ENCODE results near the gene PLCB4.

The PLCB4 gene

DNA sequence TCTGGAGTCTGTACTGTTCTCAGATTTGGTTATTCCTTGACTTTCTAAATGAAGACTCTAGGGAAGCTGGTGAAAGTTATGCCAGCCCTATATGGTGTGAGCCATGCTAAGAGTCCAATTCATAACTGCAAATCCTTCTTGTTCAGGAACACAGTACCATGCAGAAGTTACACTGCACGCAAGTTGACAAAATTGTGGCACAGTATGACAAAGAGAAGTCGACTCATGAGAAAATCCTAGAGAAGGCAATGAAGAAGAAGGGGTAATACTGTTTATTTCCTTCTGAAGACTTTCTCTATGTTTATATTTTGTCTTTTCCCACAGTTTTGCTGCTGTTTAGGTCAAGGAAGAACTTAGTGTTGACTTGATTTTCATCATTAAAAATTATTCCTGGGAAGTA, 384.3 kb downstream of the PLCB4 start:
- no peak for DNase-seq (ENCODE audit: low spot score)

DNA sequence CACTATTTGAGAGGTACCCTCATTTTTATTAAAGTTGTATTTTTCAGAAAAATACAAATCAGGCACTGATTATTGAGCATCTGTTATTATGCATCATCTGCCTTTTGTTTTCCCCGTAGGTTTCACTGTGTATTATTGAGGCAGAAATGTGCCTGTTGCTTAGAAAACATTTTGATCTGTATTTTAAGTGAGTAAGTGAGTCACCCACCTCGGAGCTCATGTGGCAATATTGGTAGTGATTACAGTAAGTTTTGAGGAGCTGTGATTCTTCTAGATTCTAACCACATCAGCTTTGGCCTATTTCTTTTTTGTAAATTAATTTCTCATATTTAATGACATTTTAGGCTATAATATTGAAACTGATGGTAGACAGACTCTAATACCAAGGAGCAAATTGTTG, 385.9 kb downstream of the PLCB4 start:
- DNase-seq (ENCODE audit: low spot score): no peak

DNA sequence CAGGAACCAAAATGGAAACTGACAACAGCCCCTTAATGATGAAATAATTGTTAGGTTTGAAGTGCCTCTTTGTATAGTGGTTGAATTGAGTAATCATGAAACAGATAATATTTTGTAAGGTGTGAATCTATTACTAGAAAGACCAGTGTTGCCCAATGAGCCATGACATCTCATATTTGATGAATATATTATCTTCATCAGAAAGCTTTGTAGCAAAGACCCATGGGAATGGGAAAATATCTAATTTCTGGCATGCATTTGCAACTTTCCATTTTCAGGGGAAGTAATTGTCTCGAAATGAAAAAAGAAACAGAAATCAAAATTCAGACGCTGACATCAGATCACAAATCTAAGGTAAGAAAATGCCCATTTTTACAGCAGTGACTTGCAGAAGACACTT, 388.2 kb downstream of the PLCB4 start:
- DNase-seq (ENCODE audit: low spot score): no peak

DNA sequence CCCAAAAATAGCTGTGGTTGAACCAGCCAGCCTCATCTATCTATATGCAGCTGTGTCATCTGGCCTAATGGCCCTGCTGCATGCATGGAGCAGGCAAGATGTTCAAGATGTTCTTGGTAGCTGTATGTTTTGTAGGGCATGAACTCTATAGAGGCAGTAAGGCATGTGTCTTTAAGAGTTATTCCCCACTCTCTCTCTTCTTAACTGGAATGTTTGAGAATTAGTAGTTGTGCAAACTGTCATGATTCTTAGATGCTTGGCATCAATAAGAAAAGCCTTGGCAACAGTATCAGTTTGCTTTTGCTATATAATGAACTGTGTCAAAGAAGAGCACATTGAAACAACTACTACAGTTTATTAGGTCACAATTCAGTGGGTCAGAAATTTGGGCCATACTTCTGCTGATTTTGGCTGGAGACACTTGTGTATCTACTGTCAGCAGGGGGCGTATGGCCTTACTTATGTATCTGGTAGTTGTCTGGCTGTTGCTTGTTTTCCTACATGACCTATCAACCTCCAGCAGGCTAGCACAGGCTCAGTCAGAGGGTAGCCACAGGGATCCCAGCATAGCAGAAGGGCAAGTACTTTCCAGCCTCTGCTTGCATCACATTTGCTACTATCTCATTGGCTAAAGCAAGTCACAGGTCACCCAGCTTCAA, 389.4 kb downstream of the PLCB4 start:
- no peak for DNase-seq (ENCODE audit: low spot score)

DNA sequence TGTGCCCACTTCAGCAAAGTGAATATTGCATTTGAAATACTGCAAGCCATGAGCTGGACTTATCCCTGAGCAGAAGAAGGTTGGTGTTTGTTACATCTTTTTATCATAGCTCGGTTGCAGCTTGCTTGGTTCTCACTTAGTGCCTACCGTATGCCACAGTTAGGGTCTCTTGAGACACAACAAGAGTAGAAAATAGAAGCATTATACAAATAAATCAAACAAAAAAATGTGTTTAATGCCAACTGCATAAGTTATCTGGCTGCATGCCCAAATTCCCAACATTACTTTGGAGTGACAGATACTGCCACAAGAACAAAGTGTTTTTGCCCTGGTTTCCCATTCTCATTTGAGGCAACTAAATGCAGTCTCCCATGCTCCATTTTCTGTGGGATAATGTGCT, 391.6 kb downstream of the PLCB4 start:
- DNase-seq (ENCODE audit: low spot score): no peak

DNA sequence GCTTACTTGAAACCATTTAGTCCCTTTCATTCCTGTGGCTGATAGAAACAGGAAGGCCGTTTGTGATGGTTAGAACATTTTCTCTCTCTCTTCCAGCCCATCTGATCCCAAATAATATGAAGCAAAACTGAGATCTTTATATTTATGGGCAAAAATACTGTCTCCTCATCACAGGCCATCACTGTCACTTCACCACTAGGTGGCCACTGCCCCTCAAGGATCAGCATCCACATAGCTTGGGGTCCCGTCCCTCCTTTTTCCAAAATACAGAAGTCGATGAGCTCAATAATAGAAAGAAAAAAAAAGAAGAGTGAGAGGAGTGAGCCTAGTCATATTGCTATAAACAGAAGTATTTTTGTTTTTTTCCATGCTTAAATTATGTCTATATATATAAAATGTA, 399.1 kb downstream of the PLCB4 start:
- no peak for DNase-seq (ENCODE audit: low spot score)

DNA sequence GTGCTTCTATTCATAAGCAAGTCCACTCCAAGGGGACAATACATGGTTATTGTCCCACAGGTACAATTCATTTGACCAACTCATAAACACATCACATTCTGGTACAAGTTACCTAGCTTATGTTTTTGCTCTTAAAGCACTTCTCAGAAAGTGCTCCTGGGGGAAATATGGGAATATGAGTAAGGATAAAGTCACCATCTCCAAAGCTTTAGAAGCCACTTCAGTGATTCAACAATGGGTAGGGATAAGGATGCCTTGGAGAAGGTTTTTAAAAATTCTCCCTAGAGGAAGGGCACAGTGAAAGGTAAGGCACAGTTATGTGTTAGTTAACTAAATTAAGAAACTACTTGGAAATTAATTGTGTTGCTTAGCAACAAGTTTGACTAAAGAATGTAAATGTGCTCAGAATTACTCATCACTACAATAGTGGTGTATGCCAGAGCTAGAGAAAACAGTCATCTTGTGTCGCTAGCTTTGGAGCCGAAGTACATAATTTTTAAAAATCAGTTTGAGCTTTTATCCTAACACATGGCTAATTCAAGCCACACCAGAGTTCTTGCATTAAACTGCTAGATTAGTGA, 406.0 kb downstream of the PLCB4 start:
- DNase-seq (ENCODE audit: low spot score): no peak

DNA sequence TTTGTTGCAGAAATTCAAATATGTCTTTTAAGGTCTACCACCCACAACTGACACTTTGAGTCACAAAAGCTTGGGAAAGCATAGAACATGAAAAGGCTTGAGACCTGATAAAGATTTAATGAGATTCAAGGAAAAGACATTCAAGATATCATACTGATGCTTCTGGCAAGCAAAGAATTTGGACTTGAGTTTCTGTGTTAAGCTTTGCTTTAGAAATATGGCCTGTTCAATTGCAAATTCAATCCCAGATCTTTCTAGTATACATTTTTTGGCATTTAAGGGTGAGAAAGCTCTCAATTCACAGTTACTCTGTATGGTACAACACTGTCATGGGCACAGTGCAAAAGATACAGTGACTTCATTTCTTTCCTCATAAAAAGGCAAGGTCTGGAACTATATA, 406.6 kb downstream of the PLCB4 start:
- no peak for DNase-seq (ENCODE audit: low spot score)

DNA sequence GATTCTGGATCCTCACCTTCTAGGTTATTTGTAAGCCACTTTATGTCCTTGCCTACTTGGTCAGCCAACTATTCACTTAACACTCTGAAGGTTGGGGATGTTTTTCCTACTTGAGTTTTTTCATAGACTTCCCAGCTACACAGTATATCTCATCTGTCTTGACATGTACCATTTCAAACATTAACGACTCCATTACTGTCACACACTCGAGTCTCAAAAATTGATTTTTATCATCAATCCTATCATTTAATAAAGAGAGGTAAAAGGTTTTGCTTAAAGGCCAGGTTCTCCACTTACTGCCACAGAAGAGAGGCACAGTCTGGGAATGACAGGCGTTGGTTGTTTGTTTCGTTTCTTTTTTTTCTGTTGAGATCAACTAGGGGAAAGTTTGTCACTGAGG, 407.3 kb downstream of the PLCB4 start:
- DNase-seq (ENCODE audit: low spot score): no peak

DNA sequence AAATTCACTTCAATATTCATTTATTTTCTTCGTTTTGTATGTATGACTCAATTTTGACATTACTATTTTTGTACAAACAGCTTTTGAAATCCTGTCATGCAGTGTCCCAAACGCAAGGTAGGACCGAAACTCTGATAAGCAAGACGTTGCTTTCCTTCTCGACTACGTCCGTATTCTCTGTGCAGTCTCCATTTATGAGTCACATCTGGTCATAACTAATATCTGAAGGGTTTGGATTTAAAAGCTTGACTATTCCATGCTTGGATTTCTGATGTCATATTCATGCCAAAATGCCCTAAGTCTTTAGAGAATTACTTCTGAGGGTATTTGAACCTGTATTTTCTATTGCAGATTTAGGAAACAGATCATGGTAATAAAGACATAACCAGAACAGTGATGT, 407.8 kb downstream of the PLCB4 start:
- DNase-seq (ENCODE audit: low spot score): no peak

DNA sequence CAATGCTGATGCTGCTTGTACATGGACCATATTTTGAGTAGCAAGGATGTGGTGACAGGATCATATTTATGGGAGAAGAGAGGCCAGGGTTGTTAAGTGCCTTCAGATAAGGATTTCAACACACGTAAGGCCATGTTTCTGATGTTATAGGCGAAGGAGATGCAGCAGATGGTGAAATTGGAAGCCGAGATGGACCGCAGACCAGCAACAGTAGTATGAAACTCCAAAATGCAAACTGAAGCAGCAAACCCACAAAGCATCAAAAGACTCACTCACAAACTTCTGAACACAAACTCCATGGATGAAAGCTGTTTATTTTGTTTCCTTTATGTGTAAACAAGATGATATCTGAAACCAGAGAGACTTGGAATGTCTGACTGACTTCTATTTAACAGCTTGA, 409.9 kb downstream of the PLCB4 start:
- no peak for DNase-seq (ENCODE audit: low spot score)

DNA sequence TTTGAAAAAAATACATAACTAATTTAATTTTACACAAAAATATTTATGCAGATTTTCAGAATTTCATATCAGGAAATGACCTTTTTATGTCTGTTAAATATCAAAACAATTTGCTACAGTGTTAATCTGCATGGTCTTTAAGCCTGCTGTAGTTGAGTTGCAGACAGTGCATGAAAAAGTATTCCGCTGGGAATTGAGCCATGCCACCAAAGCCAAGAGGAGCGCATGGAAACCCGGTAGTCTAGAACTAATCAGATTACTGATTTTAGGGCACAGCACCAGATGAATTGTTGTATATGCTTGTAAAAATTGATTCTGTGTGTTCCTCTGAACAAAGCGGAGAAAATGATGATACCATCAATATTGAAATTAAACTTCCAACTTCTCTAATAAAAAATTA, 411.2 kb downstream of the PLCB4 start:
- no peak for DNase-seq (ENCODE audit: low spot score)

DNA sequence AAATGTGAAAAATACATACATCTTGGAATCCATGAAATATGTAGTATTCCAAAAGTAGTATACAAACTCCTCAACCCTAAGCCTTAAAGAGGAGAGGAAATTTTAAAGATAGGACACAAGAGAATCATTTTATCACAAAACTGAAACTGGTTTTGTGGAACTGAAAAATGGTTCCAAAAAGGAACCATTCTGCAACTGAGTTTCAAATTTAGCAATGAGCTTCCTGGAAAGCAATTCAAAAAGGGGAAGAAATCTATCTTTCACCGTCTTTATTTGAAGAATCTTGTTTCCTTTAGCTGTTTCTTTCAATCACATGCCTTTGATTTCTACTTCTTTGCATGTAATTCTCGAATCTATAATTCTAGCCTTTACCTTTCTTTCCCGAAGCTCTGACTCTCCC, 413.3 kb downstream of the PLCB4 start:
- DNase-seq (ENCODE audit: low spot score): no peak

DNA sequence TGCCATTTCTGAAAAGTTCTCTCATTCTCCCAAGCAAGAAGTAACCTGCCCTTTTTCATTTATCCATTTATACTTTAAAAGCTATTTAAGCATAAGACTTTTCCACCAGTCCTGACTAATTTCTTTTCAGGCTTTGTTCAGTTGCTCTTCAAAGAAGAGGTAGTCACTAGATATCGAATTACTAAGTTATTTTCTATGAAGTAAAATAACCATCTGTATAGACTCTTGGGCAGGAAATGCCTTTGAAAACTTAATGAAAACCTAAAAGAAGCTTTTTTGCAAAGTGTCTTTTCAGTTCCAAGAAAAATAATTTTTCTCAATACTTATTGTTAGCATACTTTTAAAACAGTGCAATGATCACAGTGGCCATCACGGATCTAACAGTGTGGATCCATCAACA, 414.2 kb downstream of the PLCB4 start:
- no peak for DNase-seq (ENCODE audit: low spot score)

DNA sequence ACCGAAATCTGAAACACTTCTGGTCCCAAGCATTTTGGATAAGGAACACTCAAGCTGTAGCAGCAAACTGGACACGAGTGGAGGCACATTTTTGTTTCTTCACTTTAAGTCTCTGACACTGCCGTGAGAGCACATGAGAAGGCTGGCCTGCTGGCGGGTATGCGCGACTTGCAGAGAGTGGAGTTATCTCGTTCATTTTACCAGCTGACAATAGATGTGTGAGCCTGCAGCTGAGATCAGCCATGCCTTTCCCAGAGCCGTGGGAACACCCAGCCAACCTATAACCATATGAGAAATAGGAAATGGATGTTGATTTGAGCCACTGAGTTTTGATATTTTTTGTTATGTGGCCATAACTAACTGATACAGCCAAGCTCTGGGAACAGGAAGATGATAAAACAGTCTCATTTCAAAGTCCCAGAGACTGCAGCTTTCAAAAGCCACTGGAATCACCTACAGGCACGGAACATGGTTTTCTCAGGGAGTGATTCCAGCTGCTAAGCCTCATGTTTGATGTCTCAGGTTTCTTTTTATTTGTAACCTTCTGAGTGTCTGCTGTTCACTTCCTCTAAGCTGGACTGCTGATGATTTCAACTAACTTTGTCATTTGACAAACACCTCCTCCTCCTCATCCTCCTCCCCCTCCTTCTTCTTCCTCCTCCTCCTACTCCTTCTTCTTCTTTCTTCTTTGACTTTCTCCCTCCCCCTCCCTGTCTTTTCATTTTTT, 416.9 kb downstream of the PLCB4 start:
- no peak for DNase-seq (ENCODE audit: low spot score)

DNA sequence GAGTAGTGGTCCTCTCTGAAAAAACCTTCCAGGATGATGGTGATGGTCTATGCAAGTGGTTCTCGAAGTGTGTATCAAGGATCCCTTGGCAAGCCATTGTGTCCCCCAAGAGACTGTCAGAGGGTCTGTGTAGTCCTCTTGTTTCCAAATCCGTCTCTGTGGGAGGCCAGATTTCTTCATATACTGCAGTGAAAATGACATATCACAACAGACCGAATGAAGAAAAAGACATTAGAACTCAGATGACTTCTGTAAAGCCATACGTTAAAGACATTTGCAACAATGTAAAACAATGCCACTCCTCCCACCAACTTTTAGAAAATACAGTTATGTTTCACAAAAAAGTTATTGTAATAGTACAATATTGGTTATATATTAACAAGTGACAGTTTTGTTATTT, 418.3 kb downstream of the PLCB4 start:
- no peak for DNase-seq (ENCODE audit: low spot score)

DNA sequence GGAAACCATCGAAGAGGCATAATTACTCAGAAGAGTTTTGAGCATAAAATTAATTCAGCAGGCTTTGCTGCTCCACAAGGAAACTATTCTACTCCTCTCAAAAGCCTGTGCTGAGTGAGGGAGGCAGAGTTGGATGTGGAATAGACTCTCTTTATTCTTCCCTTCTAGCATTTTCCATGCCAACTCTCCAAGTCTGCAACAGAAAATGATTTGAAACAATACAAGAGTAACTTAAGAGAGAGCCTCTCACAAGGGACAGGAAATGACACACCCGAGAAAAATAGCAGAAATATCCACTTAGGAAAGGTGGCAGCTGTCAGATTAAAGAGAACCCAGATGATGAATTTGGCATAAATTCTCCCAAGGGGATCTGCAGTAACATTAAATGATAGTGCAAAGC, 419.2 kb downstream of the PLCB4 start:
- no peak for DNase-seq (ENCODE audit: low spot score)

DNA sequence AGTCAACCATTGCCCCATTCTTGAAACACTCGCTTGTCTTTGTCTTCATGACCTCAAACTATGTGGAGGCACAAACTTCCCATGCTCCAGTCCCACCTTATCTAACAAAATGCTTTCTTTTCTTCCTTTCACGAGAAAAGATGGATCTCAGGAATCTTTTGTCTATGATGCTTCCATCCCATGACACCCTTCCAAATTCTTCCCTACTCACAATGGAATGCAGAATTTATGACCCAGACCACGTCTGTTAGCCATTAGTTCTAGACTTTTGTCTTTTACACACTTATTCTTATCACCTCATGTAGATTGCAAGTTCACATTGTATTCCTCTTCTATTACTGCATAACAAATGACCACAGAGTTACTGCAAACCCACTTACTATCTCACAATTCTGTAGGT, 421.3 kb downstream of the PLCB4 start:
- DNase-seq (ENCODE audit: low spot score): no peak

DNA sequence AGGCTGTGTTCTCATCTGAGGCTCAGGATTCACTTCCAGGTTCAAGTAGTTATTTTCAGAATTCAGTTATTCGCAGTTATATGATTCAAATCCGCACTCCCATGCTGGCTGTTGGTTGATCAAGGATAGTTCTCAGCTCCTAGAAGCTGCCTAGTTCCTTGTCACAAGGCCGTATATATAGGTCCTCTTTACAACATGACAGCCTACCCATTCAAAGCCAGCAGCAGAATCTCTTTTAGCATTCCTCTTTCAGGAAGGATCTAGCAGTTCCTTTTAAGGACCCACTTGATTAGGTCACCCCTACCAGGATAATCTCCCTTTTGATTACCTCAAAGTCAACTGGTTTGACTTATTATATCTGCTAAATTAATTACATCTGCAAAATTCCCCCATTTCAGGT, 421.7 kb downstream of the PLCB4 start:
- DNase-seq (ENCODE audit: low spot score): no peak

DNA sequence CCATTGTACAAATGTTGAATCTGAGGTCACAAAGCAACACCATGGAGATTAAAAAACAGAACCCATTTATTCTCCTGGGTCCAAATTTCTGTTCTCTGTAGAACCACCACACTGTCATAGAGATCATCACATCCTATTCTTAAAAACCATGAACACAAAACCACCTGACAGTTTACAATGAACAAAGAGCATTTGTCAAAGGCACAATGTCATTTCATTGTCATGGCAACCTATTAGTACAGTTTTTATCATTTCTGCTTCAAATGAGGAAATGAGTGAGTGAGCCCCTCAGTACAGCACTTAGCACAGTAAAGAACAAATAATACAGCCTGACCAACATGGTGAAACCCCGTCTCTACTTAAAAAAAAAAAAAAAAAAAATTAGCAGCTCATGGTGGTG, 422.4 kb downstream of the PLCB4 start:
- no peak for DNase-seq (ENCODE audit: low spot score)

DNA sequence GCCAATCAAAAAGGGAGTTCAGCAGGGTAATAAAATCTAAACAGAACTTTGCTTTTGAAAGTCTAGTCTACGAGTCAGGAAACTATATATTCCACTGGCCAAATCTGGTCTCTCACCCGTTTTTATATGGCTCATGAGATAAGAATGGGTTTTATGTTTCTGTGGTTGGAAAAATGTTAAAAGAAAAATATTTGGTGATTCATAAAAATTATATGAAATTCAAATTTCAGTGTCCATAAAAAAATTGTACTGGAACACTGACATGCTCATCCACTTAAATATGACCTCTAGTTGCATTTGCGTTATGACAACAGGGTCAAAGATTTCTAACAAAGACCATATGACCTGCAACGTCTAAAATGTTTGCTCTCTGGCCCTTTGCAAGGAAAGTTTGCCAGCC, 423.2 kb downstream of the PLCB4 start:
- no peak for DNase-seq (ENCODE audit: low spot score)

DNA sequence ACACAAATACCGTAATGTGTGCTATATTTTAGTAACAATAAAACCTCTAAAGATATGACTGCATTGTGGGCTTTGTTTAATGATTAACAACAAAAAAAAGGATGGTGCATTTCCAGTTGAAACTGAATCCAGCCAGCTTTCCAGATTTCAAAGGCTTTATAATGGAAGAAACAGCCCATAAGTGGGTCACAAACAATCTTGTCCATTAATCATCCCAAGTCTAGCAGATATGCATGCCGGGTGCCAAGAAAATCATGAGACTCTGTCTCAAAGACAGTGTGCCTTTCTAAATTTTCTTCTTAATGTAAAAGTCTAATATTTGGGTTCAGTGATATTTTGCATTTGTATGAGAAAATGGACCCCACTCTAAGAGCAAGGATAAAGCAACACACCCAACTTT, 424.9 kb downstream of the PLCB4 start:
- no peak for DNase-seq (ENCODE audit: low spot score)

DNA sequence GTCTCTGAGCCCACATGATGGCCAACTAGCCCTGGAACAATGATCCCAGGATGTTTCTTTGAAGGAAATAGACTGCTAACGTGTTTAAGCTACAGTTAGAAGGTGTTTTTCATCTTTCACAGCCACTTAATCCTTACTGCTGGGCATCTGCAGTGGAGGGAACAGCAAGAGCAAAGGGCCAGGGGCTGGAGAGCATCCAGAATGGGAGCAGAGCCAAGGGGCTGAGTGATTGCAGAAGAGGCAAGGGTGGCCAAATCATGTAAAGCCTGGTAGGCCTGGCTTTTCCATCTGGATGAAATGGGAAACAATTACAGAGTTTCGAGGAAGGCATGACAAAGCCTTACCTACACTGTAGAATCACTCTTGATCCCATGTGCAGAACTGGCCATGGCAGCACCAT, 426.8 kb downstream of the PLCB4 start:
- DNase-seq (ENCODE audit: low spot score): no peak

DNA sequence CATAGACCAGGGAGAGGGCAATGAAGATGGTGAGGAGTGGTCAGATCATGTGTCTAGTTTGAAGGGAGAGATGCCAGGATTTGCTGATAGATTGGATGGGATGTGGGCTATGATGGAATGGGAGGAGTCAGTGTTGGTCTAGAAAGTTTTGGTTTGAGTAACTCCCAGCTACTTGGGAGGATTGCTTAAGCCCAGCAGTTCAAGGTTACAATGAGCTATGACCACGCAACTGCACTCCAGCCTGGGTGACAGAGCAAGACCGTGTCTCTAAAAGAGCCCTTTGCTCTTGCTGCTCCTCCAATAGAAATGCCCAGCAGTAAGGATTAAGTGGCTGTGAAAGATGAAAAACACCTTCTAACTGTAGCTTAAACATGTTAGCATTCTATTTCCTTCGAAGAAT, 427.3 kb downstream of the PLCB4 start:
- DNase-seq (ENCODE audit: low spot score): no peak

Measured in hepatic stellate cell (primary cell).